IMR-90 (cell line): ENCODE measurements around the gene NPAS2.

Source experiments
- CTCF ChIP-seq: conservative IDR thresholded peaks from 2 replicates; pipeline ENCODE4 v1.5.1; 2012; ENCODE audit warnings: mild to moderate bottlenecking, low read depth, low read length, improper control_type of control experiment
- MAFK ChIP-seq: IDR thresholded peaks from 2 replicates; pipeline ENCODE4 v1.6.1; 2012; ENCODE audit warnings: low read depth, low read length, improper control_type of control experiment
- MAZ ChIP-seq: IDR thresholded peaks from 2 replicates; pipeline ENCODE4 v1.6.1; 2012; ENCODE audit warnings: low read depth, mild to moderate bottlenecking, low read length, improper control_type of control experiment, moderate library complexity, borderline replicate concordance
- POLR2A ChIP-seq: IDR thresholded peaks from 2 replicates; pipeline ENCODE4 v1.6.1; 2012; ENCODE audit warnings: mild to moderate bottlenecking, low read depth, low read length
- USF2 ChIP-seq: fragments of 150-350 bp; IDR thresholded peaks from 2 replicates; pipeline ENCODE4 v1.6.1; 2017; ENCODE audit warnings: mild to moderate bottlenecking, antibody characterized with exemption, low read length, low read depth

DNA sequence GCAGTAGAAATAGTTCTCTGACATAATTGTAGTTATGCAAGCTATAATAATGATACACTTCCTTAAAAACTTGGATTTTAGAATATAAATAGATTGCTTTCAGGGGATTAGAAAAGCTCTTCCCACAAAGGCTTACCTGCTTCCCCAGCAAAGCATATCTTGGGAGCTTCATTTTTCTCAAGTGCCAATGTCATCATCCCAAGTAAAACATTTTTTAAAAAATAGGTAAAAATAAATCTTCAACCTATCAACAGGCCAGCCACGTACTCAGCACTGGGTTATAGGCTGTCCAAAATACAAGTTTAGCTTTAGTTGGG is 39.0 kb upstream of the NPAS2 start:
- no peak for TF ChIP-seq POLR2A
- no peak for TF ChIP-seq USF2
- no peak for TF ChIP-seq MAFK
- no peak for TF ChIP-seq MAZ
- TF ChIP-seq CTCF: no peak
